Activated gamma-delta T cell (primary cell): ENCODE results near the gene XPC.

Experiments used
- DNase-seq: peaks from one replicate; lab custom pipeline; 2025; lab: John Stamatoyannopoulos, UW

The XPC gene

GRCh38 chr3:14170531-14171159 is 7.8 kb downstream of the XPC start:
- no peak for DNase-seq

- no peak for DNase-seq
Observed at GRCh38 chr3:14169871-14170270, 8.5 kb downstream of the XPC start.

- DNase-seq, result no peak
Observed at GRCh38 chr3:14169435-14169834, 9.0 kb downstream of the XPC start.

- no peak for DNase-seq
Observed at GRCh38 chr3:14166877-14167603, 11.4 kb downstream of the XPC start.

- DNase-seq, result no peak
Observed at GRCh38 chr3:14162178-14162577, 16.2 kb downstream of the XPC start.

- DNase-seq, result no peak
Observed at GRCh38 chr3:14161282-14161681, 17.1 kb downstream of the XPC start.

GRCh38 chr3:14159426-14159825 is 19.0 kb downstream of the XPC start:
- no peak for DNase-seq

GRCh38 chr3:14158370-14158769 is 20.0 kb downstream of the XPC start:
- no peak for DNase-seq

- no peak for DNase-seq
Observed at GRCh38 chr3:14157951-14158350, 20.4 kb downstream of the XPC start.

GRCh38 chr3:14156843-14157561 is 21.4 kb downstream of the XPC start:
- no peak for DNase-seq

- no peak for DNase-seq
Observed at GRCh38 chr3:14156201-14156600, 22.2 kb downstream of the XPC start.

- no peak for DNase-seq
Observed at GRCh38 chr3:14154895-14155440, 23.4 kb downstream of the XPC start.

GRCh38 chr3:14154276-14154675 is 24.1 kb downstream of the XPC start:
- DNase-seq, result no peak

- DNase-seq, result no peak
Observed at GRCh38 chr3:14153663-14154062, 24.7 kb downstream of the XPC start.

- no peak for DNase-seq
Observed at GRCh38 chr3:14152963-14153355, 25.4 kb downstream of the XPC start.

GRCh38 chr3:14152233-14152962 is 26.0 kb downstream of the XPC start:
- no peak for DNase-seq

- no peak for DNase-seq
Observed at GRCh38 chr3:14151471-14152083, 26.8 kb downstream of the XPC start.

- no peak for DNase-seq
Observed at GRCh38 chr3:14150491-14151230, 27.7 kb downstream of the XPC start.

- DNase-seq, result no peak
Observed at GRCh38 chr3:14150078-14150477, 28.3 kb downstream of the XPC start.

- no peak for DNase-seq
Observed at GRCh38 chr3:14148041-14148985, 30.1 kb downstream of the XPC start.
